Karpas-422 (cell line): ENCODE measurements around the gene NEMP1. TPM values are rescaled to one million over a fixed set of nuclear protein-coding genes. Genes with fewer than 3 reads are reported as not detected.
A peak's percentile ranks its signal among the peaks of the same experiment; 100 is the strongest.

ENCODE experiments used
- DNase-seq: peaks from one replicate; pipeline ENCODE4 v3.0.0-alpha.2; 2015
- H2AFZ ChIP-seq: fragments of 200-600 bp; sonication (generic); 2 replicates; pipeline ENCODE4 v1.6.1; 2014; ENCODE audit warnings: antibody characterized with exemption, low read length, mixed read lengths
- H3K27ac ChIP-seq: fragments of 200-600 bp; sonication (generic); 2 replicates; pipeline ENCODE4 v1.5.1; 2014; ENCODE audit warnings: mild to moderate bottlenecking, low read length, moderate library complexity
- H3K27me3 ChIP-seq: fragments of 200-600 bp; sonication (generic); 2 replicates; pipeline ENCODE4 v1.6.1; 2014; ENCODE audit warnings: low read length, mixed read lengths
- H3K36me3 ChIP-seq: fragments of 200-600 bp; sonication (generic); 2 replicates; pipeline ENCODE4 v1.6.1; 2014; ENCODE audit warnings: low read length, mixed read lengths; ENCODE audit not compliant: insufficient read depth
- H3K4me1 ChIP-seq: fragments of 200-600 bp; sonication (generic); 2 replicates; pipeline ENCODE4 v1.6.1; 2014; ENCODE audit warnings: mild to moderate bottlenecking, low read length, mixed read lengths
- H3K4me2 ChIP-seq: fragments of 200-600 bp; sonication (generic); 2 replicates; pipeline ENCODE4 v1.6.1; 2014; ENCODE audit warnings: low read length, low read depth, mild to moderate bottlenecking; ENCODE audit not compliant: poor library complexity, severe bottlenecking
- H3K4me3 ChIP-seq: fragments of 200-600 bp; sonication (generic); 2 replicates; pipeline ENCODE4 v1.5.1; 2014; ENCODE audit warnings: mild to moderate bottlenecking, antibody characterized with exemption, low read length, mixed read lengths
- H3K79me2 ChIP-seq: fragments of 200-600 bp; sonication (generic); 2 replicates; pipeline ENCODE4 v1.6.1; 2014; ENCODE audit warnings: mild to moderate bottlenecking, low read length, mixed read lengths
- H3K9ac ChIP-seq: fragments of 200-600 bp; sonication (generic); 2 replicates; pipeline ENCODE4 v1.6.0; 2014; ENCODE audit warnings: low read length
- H3K9me2 ChIP-seq: fragments of 200-600 bp; sonication (generic), shearing (Covaris generic); replicated peaks from 2 replicates; pipeline ENCODE4 v1.6.0; 2014; ENCODE audit warnings: mild to moderate bottlenecking, low read length, moderate library complexity; ENCODE audit not compliant: insufficient read depth
- H3K9me3 ChIP-seq: fragments of 300-700, 200-600 bp; sonication (generic); 2 replicates; pipeline ENCODE4 v1.6.1; 2014; ENCODE audit warnings: low read length, mixed read lengths
- H4K20me1 ChIP-seq: fragments of 200-600 bp; sonication (generic); 2 replicates; pipeline ENCODE4 v1.6.1; 2014; ENCODE audit warnings: mild to moderate bottlenecking, antibody characterized with exemption, low read length, low read depth; ENCODE audit not compliant: insufficient read depth
- total RNA-seq: library from RNA; depleted of rRNA; stranded (reverse); fragments of >200 nt; shearing (Covaris generic); gene quantifications from 2 replicates; pipeline ENCODE4 v1.2.3, GENCODE V29; 2014; ENCODE audit warnings: low replicate concordance

The NEMP1 gene
- total RNA-seq, 1 experiment from 2014 or later: 59.6 TPM

GRCh38 chr12:57110104-57111030, 31.8 kb upstream of the NEMP1 start:
- H3K36me3 ChIP-seq: peaks cover 20% of the 10 kb centered on the region; the same call in 1 of the 2 replicates
- H3K4me2 ChIP-seq: peak overlapping the region; percentile 94
- peaks cover 18% of the 10 kb centered on the region for H4K20me1 ChIP-seq
- no peak overlapping the region for H2AFZ ChIP-seq
- H3K9me2 ChIP-seq: no peaks in the 10 kb centered on the region
- H3K9ac ChIP-seq: peak overlapping the region; percentile 93
- no peaks in the 10 kb centered on the region for H3K27me3 ChIP-seq
- DNase-seq: peak; percentile 85
- H3K9me3 ChIP-seq: no peaks in the 10 kb centered on the region
- peak overlapping the region; percentile 96 for H3K4me3 ChIP-seq
- H3K27ac ChIP-seq: peak overlapping the region; percentile 87
- peaks cover 40% of the 10 kb centered on the region for H3K79me2 ChIP-seq
- peaks cover 48% of the 10 kb centered on the region for H3K4me1 ChIP-seq

DNA sequence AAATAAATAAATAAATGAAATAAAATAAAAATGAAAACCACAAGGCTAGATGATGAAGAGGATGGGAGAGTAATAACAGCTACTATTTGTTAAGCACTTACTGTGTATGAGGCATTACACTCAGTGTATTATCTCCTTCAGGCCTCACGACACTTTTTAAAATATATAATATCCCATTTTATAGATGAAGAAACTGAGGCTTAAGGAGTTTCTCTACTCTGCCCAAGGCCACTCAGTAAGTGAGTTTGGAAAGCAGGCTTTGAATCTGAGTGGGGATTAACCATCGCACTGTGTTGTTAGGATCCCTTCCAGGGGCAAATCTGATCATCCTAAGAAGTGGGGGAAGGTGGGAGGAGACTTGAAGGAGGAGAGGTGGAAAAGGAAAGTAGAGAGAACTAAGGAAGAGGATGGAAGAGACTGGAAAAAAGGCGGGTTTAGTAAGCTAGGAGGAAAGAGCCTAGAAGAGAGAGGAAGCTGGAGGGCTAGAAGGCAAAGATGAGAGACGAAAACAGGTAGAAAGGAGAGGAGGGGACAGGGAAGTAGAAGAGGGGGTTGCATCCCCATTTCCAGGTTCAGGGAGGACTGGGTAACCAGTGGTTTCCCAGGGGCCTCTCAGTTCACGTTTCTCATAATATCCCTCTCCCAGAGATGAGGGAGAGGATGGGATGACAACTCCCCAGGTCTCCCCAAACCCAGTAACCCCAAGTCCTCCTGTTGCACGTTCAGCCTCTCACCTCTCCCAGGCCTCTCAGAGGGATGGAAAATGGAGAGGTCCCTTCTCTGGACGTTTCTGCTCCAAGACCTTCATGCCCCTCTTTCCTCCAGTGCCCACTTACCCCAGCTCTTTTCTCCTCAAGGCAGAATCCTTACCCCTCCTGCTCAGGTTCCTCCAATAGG, 30.9 kb upstream of the NEMP1 start:
- Histone ChIP-seq H3K4me3 (peak overlapping the region; percentile 96), H3K9ac (peak overlapping the region; percentile 93), H2AFZ (no peak overlapping the region), H3K79me2 (peaks cover 40% of the 10 kb centered on the region), H3K9me2 (no peaks in the 10 kb centered on the region), H3K4me2 (peak overlapping the region; percentile 94), H3K36me3 (peaks cover 21% of the 10 kb centered on the region; the same call in 1 of the 2 replicates), H3K27me3 (no peaks in the 10 kb centered on the region), H3K9me3 (no peaks in the 10 kb centered on the region), H3K27ac (peak overlapping the region; percentile 87), H3K4me1 (peaks cover 48% of the 10 kb centered on the region), H4K20me1 (peaks cover 18% of the 10 kb centered on the region)
- no peak for DNase-seq

- Histone ChIP-seq H3K9me2 (no peaks in the 10 kb centered on the region), H3K9me3 (no peaks in the 10 kb centered on the region), H4K20me1 (peaks cover 18% of the 10 kb centered on the region), H3K79me2 (peaks cover 40% of the 10 kb centered on the region), H3K4me2 (peak overlapping the region; percentile 21), H3K27ac (no peak overlapping the region; the same call in 1 of the 2 replicates), H3K4me1 (peaks cover 45% of the 10 kb centered on the region), H2AFZ (no peak overlapping the region), H3K36me3 (peaks cover 21% of the 10 kb centered on the region; the same call in 1 of the 2 replicates), H3K4me3 (no peak overlapping the region), H3K9ac (peak overlapping the region; percentile 34; the same call in 1 of the 2 replicates), H3K27me3 (no peaks in the 10 kb centered on the region)
- no peak for DNase-seq
These were observed 29.0 kb upstream of the NEMP1 start for GRCh38 chr12:57107456-57108155.

GRCh38 chr12:57106021-57106708, 27.6 kb upstream of the NEMP1 start:
- H3K79me2 ChIP-seq: peaks cover 36% of the 10 kb centered on the region
- no peaks in the 10 kb centered on the region for H3K9me3 ChIP-seq
- peaks cover 18% of the 10 kb centered on the region for H4K20me1 ChIP-seq
- H3K4me3 ChIP-seq: no peak overlapping the region
- no peak overlapping the region for H3K27ac ChIP-seq
- H3K9me2 ChIP-seq: no peaks in the 10 kb centered on the region
- no peak overlapping the region for H3K4me2 ChIP-seq
- H2AFZ ChIP-seq: no peak overlapping the region
- peaks cover 32% of the 10 kb centered on the region for H3K4me1 ChIP-seq
- H3K36me3 ChIP-seq: peaks cover 25% of the 10 kb centered on the region; the same call in 1 of the 2 replicates
- no peak overlapping the region for H3K9ac ChIP-seq
- DNase-seq: no peak
- no peaks in the 10 kb centered on the region for H3K27me3 ChIP-seq

GRCh38 chr12:57105011-57105753, 26.6 kb upstream of the NEMP1 start:
- DNase-seq: no peak
- H3K4me1 ChIP-seq: peaks cover 30% of the 10 kb centered on the region

GRCh38 chr12:57104292-57104910, 25.8 kb upstream of the NEMP1 start:
- Histone ChIP-seq H2AFZ (no peak overlapping the region), H3K9me3 (no peaks in the 10 kb centered on the region), H3K27me3 (no peaks in the 10 kb centered on the region), H3K9ac (no peak overlapping the region), H3K36me3 (peaks cover 34% of the 10 kb centered on the region; the same call in 1 of the 2 replicates), H3K4me1 (peaks cover 22% of the 10 kb centered on the region), H4K20me1 (peaks cover 11% of the 10 kb centered on the region), H3K4me3 (no peak overlapping the region), H3K4me2 (no peak overlapping the region), H3K79me2 (peaks cover 18% of the 10 kb centered on the region), H3K27ac (no peak overlapping the region), H3K9me2 (no peaks in the 10 kb centered on the region)
- no peak for DNase-seq

More at GRCh38 chr12:57105011-57105753, 26.6 kb upstream of the NEMP1 start:
- Histone ChIP-seq H3K9me3 (no peaks in the 10 kb centered on the region), H3K9ac (no peak overlapping the region), H3K4me3 (no peak overlapping the region), H3K36me3 (peaks cover 27% of the 10 kb centered on the region; the same call in 1 of the 2 replicates), H3K27ac (no peak overlapping the region), H3K4me2 (no peak overlapping the region), H2AFZ (no peak overlapping the region), H3K9me2 (no peaks in the 10 kb centered on the region), H3K27me3 (no peaks in the 10 kb centered on the region), H3K79me2 (peaks cover 26% of the 10 kb centered on the region), H4K20me1 (peaks cover 18% of the 10 kb centered on the region)
